H1 (cell line): ENCODE measurements around the gene UQCC3. TPM values are rescaled to one million over a fixed set of nuclear protein-coding genes. Genes with fewer than 3 reads are reported as not detected.

Experiments used
- GTF2F1 ChIP-seq: IDR thresholded peaks from 2 replicates; pipeline ENCODE4 v1.6.1; 2012; ENCODE audit warnings: low read depth, low read length, improper control_type of control experiment, borderline replicate concordance
- SIRT6 ChIP-seq: IDR thresholded peaks from one replicate; pipeline ENCODE4 v1.7.1; 2012; ENCODE audit warnings: low read length, inconsistent platforms
- polyA plus RNA-seq, 7 experiments: library from polyadenylated mRNA; depleted of rRNA in 3 of 7; stranded (reverse) in 5 of 7; unstranded in 2 of 7; fragments of >200 nt in 5 of 7; fragments of 200-250 nt in 2 of 7; gene quantifications; 1 replicate in 5 of 7; 2 replicates in 1 of 7; 4 replicates in 1 of 7; pipeline versions ENCODE4 v1.2.1 to v1.2.3, GENCODE V29; 2011 to 2013; ENCODE audit warnings: missing spikeins in 2 of 7, mixed read lengths in 2 of 7
- total RNA-seq: library from RNA; stranded (reverse); fragmentation: NEBNext Ultra II Directional; extraction: Animal tissue kit (Norgen Biotek cat#: 25700); gene quantifications from 2 replicates; pipeline ENCODE4 v1.2.1, GENCODE V29; 2021

Gene UQCC3
- total and polyA plus RNA-seq, 2 of the 8 experiments (the other 6 are each of a cell fraction or from before 2014, with no cell fraction given): 14.2 to 15.7 TPM

DNA sequence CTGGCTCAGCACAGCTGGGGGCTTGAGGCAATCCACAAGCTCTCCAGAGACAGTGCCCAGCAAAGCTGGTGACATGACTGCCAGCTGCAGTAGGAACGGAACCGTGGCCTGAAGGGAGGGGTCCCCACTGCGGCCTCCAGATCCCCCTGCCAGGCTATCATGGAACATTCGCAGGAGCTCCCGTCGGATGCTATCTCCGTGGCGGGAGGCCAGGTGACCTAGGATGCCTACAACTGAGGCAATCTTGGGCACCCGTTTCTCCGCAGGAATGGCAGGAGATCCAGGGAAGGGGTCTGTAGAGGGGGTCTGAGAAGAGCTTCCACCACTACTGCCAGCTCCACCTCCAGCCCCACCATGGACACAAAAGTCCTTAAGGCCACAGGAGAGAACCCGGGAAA, 22.5 kb upstream of the UQCC3 start (continued):
- TF ChIP-seq SIRT6: no peak
- no peak for TF ChIP-seq GTF2F1
